Mesendoderm (in vitro differentiated cells): Measurements from ENCODE around the gene RBM10.
"Not testable (repeated sequence)": the region's sequence is repeated elsewhere in the genome, so short reads cannot be mapped to it uniquely, and the experiment has no call there.

Experiments
- DNase-seq: peaks from one replicate; pipeline ENCODE4 v3.0.0; 2013
- H2AK5ac ChIP-seq: 2 replicates; pipeline ENCODE4 v1.6.1; 2013; ENCODE audit warnings: low read length, inconsistent platforms
- H2BK120ac ChIP-seq: 2 replicates; pipeline ENCODE4 v1.6.1; 2013; ENCODE audit warnings: low read depth, mild to moderate bottlenecking, low read length, moderate library complexity, mixed read lengths
- H2BK15ac ChIP-seq: replicated peaks from 2 replicates; pipeline ENCODE4 v1.6.1; 2013; ENCODE audit warnings: low read depth, mild to moderate bottlenecking, moderate library complexity
- H2BK5ac ChIP-seq: 2 replicates; pipeline ENCODE4 v1.6.1; 2013; ENCODE audit warnings: low read length, inconsistent platforms
- H3K18ac ChIP-seq: 2 replicates; pipeline ENCODE4 v1.6.1; 2013; ENCODE audit warnings: mild to moderate bottlenecking, low read length, mixed read lengths
- H3K23ac ChIP-seq: one replicate; pipeline ENCODE4 v1.6.1; 2013; ENCODE audit warnings: low read length
- H3K27ac ChIP-seq: 2 replicates; pipeline ENCODE4 v1.5.1; 2013; ENCODE audit warnings: low read depth, mild to moderate bottlenecking, inconsistent platforms, low read length, moderate library complexity
- H3K27me3 ChIP-seq: 2 replicates; pipeline ENCODE4 v1.6.1; 2013; ENCODE audit warnings: low read length, control low read depth, mild to moderate bottlenecking, inconsistent platforms; ENCODE audit not compliant: insufficient read depth, poor library complexity
- H3K36me3 ChIP-seq: 2 replicates; pipeline ENCODE4 v1.6.1; 2013; ENCODE audit warnings: low read length, inconsistent platforms; ENCODE audit not compliant: control insufficient read depth, insufficient read depth
- H3K4ac ChIP-seq: one replicate; pipeline ENCODE4 v1.6.1; 2013; ENCODE audit warnings: low read depth, mild to moderate bottlenecking, low read length, moderate library complexity
- H3K4me1 ChIP-seq: 2 replicates; pipeline ENCODE4 v1.6.1; 2013; ENCODE audit warnings: low read depth, low read length, inconsistent platforms; ENCODE audit not compliant: control insufficient read depth
- H3K4me2 ChIP-seq: 2 replicates; pipeline ENCODE4 v1.6.1; 2013; ENCODE audit warnings: low read length
- H3K4me3 ChIP-seq: 2 replicates; pipeline ENCODE4 v1.5.1; 2013; ENCODE audit warnings: mild to moderate bottlenecking, low read length
- H3K56ac ChIP-seq: one replicate; pipeline ENCODE4 v1.6.1; 2013; ENCODE audit warnings: low read length
- H3K79me1 ChIP-seq: 2 replicates; pipeline ENCODE4 v1.6.1; 2013; ENCODE audit warnings: low read length, inconsistent platforms
- H3K79me2 ChIP-seq: 2 replicates; pipeline ENCODE4 v1.6.1; 2013; ENCODE audit warnings: mild to moderate bottlenecking, low read length; ENCODE audit not compliant: control insufficient read depth, insufficient read depth
- H3K9ac ChIP-seq: 2 replicates; pipeline ENCODE4 v1.6.1; 2013; ENCODE audit warnings: low read length, inconsistent platforms
- H4K5ac ChIP-seq: one replicate; pipeline ENCODE4 v1.6.1; 2013; ENCODE audit warnings: low read length
- H4K8ac ChIP-seq: one replicate; pipeline ENCODE4 v1.6.1; 2013; ENCODE audit warnings: low read depth, mild to moderate bottlenecking, control low read depth, low read length, moderate library complexity
- WGBS: extraction: QIAGEN DNeasy Blood & Tissue Kit; methylation state at CpG from one replicate; pipeline ENCODE4 v1.1.7; 2013; ENCODE audit warnings: low lambda C conversion rate, missing lambda C conversion rate; ENCODE audit not compliant: insufficient coverage; ENCODE audit errors: extremely low coverage; 5-methylcytosine and 5-hydroxymethylcytosine counted together

RBM10 gene

DNA sequence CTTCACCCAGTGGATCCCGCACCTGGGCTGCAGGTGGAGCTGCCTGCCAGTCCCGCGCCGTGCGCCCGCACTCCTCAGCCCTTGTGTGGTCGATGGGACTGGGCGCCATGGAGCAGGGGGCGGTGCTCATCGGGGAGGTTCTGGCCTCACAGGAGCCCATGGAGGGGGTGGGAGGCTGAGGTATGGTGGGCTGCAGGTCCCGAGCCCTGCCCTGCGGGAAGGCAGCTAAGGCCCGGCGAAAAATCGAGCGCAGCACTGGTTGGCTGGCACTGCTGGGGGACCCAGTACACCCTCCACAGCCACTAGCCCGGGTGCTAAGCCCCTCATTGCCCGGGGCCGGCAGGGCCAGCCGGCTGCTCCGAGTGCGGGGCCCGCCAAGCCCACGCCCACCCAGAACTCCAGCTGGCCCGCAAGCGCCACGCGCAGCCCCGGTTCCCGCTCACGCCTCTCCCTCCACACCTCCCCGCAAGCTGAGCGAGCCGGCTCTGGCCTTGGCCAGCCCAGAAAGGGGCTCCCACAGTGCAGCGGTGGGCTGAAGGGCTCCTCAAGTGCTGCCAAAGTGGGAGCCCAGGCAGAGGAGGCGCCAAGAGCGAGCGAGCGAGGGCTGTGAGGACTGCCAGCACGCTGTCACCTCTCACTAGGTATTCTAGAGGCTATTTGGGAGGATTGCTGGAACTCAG, 33.9 kb upstream of the RBM10 start:
- not testable (repeated sequence) for H3K4me3 ChIP-seq, H3K27ac ChIP-seq, H3K27me3 ChIP-seq, H3K18ac ChIP-seq, H3K23ac ChIP-seq, DNase-seq, H3K4me2 ChIP-seq, H3K36me3 ChIP-seq, H2BK120ac ChIP-seq, H2BK5ac ChIP-seq, H4K8ac ChIP-seq, H3K4me1 ChIP-seq, H2BK15ac ChIP-seq, H4K5ac ChIP-seq, H3K4ac ChIP-seq, H3K56ac ChIP-seq, H2AK5ac ChIP-seq, H3K79me2 ChIP-seq, H3K9ac ChIP-seq, H3K79me1 ChIP-seq
- no CpG with 5 or more reads among the region's 40 CpGs for WGBS

DNA sequence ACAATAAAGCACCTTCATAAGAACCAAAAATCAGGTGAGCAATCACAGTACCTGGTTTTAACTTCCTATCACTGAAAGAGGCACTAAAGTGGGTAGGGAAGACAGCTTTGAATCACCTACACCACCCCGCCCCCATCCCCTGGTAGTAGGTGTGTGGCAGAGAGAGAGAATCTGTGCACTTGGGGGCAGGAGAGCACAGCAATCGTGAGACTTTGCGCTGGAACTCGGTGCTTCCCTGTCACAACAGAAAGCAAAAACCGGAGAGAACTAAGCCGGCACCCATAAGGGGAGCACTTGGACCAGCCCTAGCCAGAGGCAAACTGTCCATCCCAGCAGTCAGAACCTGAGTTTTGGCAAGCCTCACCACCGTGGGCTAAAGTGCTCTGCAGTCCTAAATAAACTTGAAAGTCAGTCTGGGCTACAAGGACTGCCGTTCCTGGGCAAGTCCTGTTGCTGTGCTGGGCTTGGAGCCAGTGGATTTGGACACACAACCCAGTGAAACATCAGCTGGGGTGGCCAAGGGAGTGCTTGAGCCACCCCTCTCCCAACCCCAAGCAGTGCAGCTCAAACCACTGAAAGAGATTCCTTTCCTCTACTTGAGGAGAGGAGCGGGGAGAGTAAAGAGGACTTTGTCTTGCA, 32.6 kb upstream of the RBM10 start:
- H3K27me3 ChIP-seq: no peaks in the 10 kb centered on the region
- no peak overlapping the region for H2BK15ac ChIP-seq
- no peaks in the 10 kb centered on the region for H3K79me1 ChIP-seq
- no peak overlapping the region for H3K56ac ChIP-seq
- H3K36me3 ChIP-seq: no peaks in the 10 kb centered on the region
- H3K9ac ChIP-seq: no peak overlapping the region
- no peak overlapping the region for H3K18ac ChIP-seq
- no peak overlapping the region for H3K27ac ChIP-seq
- no peak overlapping the region for H3K4me3 ChIP-seq
- H3K23ac ChIP-seq: no peak overlapping the region
- no peaks in the 10 kb centered on the region for H3K4me1 ChIP-seq
- H4K5ac ChIP-seq: no peak overlapping the region
- no peak overlapping the region for H2BK5ac ChIP-seq
- H3K4ac ChIP-seq: no peak overlapping the region
- H4K8ac ChIP-seq: no peak overlapping the region
- no peaks in the 10 kb centered on the region for H3K79me2 ChIP-seq
- H2AK5ac ChIP-seq: no peak overlapping the region
- DNase-seq: peak; percentile 19
- no peak overlapping the region for H3K4me2 ChIP-seq
- no peak overlapping the region for H2BK120ac ChIP-seq
- WGBS: no CpG with 5 or more reads among the region's 9 CpGs

DNA sequence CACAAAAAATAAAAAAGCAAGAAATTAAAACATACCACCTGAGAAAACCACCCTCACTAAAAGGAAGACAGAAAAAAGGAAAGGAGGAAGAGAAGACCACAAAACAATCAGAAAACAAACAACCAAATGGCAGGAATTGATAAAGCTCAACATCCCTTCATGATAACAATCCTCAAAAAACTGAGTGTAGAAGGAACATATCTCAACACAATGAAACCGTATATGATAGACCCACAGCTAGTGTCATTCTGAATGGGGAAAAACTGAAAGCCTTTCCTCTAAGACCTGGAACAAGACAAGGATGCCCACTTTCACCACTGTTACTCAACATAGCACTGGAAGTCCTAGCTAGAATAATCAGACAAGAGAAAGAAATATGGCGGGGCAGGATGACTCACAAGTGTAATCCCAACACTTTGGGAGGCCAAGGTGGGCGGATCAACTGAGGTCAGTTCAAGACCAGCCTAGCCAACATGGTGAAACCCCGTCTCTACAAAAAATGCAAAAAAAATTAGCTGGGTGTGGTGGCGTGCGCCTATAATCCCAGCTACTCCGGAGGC, 28.4 kb upstream of the RBM10 start:
- not testable (repeated sequence) for H3K4me2 ChIP-seq, H3K56ac ChIP-seq, DNase-seq, H4K8ac ChIP-seq, H3K4me1 ChIP-seq, H2AK5ac ChIP-seq, H3K4me3 ChIP-seq, H3K4ac ChIP-seq, H2BK5ac ChIP-seq, H3K36me3 ChIP-seq, H3K9ac ChIP-seq, H3K27ac ChIP-seq, H4K5ac ChIP-seq, H3K27me3 ChIP-seq, H2BK120ac ChIP-seq, H3K79me2 ChIP-seq, H3K79me1 ChIP-seq, H2BK15ac ChIP-seq, H3K23ac ChIP-seq, H3K18ac ChIP-seq
- no CpG with 5 or more reads among the region's 7 CpGs for WGBS

DNA sequence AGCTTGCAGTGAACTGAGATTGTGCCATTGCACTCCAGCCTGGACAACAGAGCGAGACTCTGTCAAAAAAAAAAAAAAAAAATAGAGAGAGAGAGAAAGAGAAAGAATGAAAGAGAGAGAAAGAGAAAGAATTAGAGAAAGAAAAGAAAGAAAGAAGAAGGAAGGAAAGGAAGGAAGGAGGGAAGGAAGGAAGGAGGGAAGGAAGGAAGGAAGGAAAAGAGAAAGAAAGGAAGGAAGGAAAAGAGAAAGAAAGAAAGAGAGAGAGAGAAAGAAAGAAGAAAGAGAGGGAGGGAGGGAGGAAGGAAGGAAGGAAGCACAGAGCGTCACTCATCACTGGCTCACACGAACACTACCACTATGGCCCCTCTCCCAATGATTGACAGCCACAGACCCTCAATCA, 20.6 kb upstream of the RBM10 start:
- not testable (repeated sequence) for DNase-seq, H3K27ac ChIP-seq, H3K9ac ChIP-seq, H3K4me3 ChIP-seq, H3K4me2 ChIP-seq, H3K36me3 ChIP-seq, H4K8ac ChIP-seq, H2BK15ac ChIP-seq, H3K23ac ChIP-seq, H3K4ac ChIP-seq, H3K27me3 ChIP-seq, H4K5ac ChIP-seq, H2BK5ac ChIP-seq, H3K18ac ChIP-seq, H2BK120ac ChIP-seq, H3K4me1 ChIP-seq, H3K56ac ChIP-seq, H3K79me2 ChIP-seq, H2AK5ac ChIP-seq, H3K79me1 ChIP-seq
- WGBS: no CpG with 5 or more reads among the region's 3 CpGs

DNA sequence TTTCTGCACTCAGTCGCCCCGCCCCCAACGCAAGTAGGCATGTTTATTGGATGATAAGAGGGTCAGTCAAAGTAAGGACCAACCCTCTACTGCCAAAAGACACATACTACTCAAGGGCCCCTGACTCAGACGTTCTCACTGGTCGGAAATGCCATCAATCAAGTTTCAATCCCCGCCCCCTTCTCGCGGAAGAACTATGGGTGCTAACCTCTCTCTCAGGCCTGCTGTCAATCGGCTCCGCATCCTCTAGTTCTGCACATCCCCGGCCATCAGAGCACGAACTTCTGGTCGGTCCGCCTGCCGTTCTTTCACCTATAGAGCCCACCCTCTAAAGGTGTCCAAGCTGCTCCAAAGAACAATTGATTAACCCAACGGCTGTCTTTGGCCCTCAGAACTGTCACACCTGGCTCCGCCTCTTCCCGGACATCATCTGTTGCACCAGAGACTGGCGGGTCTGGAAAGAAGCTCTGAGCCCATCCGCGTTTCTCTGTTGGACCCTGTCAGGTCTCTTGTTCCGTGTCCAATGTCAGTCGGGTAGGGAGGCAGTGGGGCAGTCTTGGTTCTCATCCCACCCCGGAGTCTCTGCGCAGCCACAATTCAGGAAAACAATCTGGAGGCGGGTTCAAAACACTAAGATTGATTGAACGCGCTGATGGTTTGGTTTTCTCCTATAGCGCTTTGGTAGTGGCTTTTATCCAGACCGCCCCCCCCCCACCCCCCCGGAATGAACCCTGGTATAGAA, 15.7 kb upstream of the RBM10 start:
- peak; percentile 98 for DNase-seq
- peak overlapping the region; percentile 67 for H3K4me2 ChIP-seq
- H3K4ac ChIP-seq: no peak overlapping the region
- no CpG with 5 or more reads among the region's 31 CpGs for WGBS
- H2BK120ac ChIP-seq: no peak overlapping the region
- no peak overlapping the region for H2BK15ac ChIP-seq
- no peaks in the 10 kb centered on the region for H3K79me1 ChIP-seq
- no peak overlapping the region for H3K23ac ChIP-seq
- H3K36me3 ChIP-seq: no peaks in the 10 kb centered on the region
- no peak overlapping the region for H4K8ac ChIP-seq
- no peak overlapping the region for H3K27ac ChIP-seq
- H3K56ac ChIP-seq: peak overlapping the region; percentile 73
- H3K18ac ChIP-seq: no peak overlapping the region
- no peaks in the 10 kb centered on the region for H3K4me1 ChIP-seq
- peak overlapping the region; percentile 63 for H3K9ac ChIP-seq
- H2AK5ac ChIP-seq: no peak overlapping the region
- no peak overlapping the region for H2BK5ac ChIP-seq
- no peak overlapping the region for H4K5ac ChIP-seq
- H3K27me3 ChIP-seq: no peaks in the 10 kb centered on the region
- H3K79me2 ChIP-seq: no peaks in the 10 kb centered on the region
- peak overlapping the region; percentile 60 for H3K4me3 ChIP-seq
